PC-3 (cell line): ENCODE measurements around the gene ARHGDIB. TPM values are rescaled to one million over a fixed set of nuclear protein-coding genes. Genes with fewer than 3 reads are reported as not detected.
A peak's percentile ranks its signal among the peaks of the same experiment; 100 is the strongest.

Experiments
- ATAC-seq: fragments of 200-7000 bp; cut with Tn5 transposase; 2 replicates; pipeline ENCODE4 v1.9.1; 2020; ENCODE audit warnings: mild to moderate bottlenecking, moderate library complexity
- BruUV-seq: library from RNA; stranded (reverse); fragments of 400-500 nt; replicated peaks from 2 replicates; lab custom pipeline; 2021; lab: Mats Ljungman, UMichigan
- CTCF ChIA-PET: fragments of 300-600 bp; sonication (Branson Sonifier 250); formaldehyde crosslinking; loops from one replicate; lab custom pipeline; 2022; ENCODE audit warnings: antibody characterized with exemption; lab: Charles Lee
- POLR2A ChIA-PET: fragments of 300-600 bp; sonication (Branson Sonifier 250); formaldehyde crosslinking; loops from one replicate; lab custom pipeline; 2022; ENCODE audit warnings: antibody characterized with exemption; ENCODE audit not compliant: unreplicated experiment; lab: Charles Lee
- DNase-seq: peaks from one replicate; pipeline ENCODE4 v3.0.0-alpha.2; 2015
- H2AFZ ChIP-seq: fragments of 300-600 bp; sonication (generic); 2 replicates; pipeline ENCODE4 v1.6.0; 2016; ENCODE audit warnings: antibody characterized with exemption, low read length
- H3F3A ChIP-seq: fragments of 300-600 bp; sonication (generic); one replicate; pipeline ENCODE4 v1.6.0; 2017; ENCODE audit warnings: antibody characterized with exemption, low read length, control low read depth, mild to moderate bottlenecking; ENCODE audit not compliant: unreplicated experiment
- H3K27ac ChIP-seq: fragments of 300-600 bp; sonication (generic); 2 replicates; pipeline ENCODE4 v1.5.1; 2016; ENCODE audit warnings: mild to moderate bottlenecking, low read length
- H3K27me3 ChIP-seq: fragments of 300-600 bp; sonication (generic); 2 replicates; pipeline ENCODE4 v1.6.1; 2016; ENCODE audit warnings: low read length, mixed read lengths
- H3K36me3 ChIP-seq: fragments of 300-600 bp; sonication (generic); 2 replicates; pipeline ENCODE4 v1.6.1; 2016; ENCODE audit warnings: low read depth, mixed run types, low read length, mixed read lengths
- H3K4me1 ChIP-seq: fragments of 300-600 bp; sonication (generic); 2 replicates; pipeline ENCODE4 v1.5.1; 2016; ENCODE audit warnings: low read length; ENCODE audit not compliant: insufficient read depth
- H3K4me2 ChIP-seq: fragments of 300-600 bp; sonication (generic); 2 replicates; pipeline ENCODE4 v1.6.0; 2016; ENCODE audit warnings: low read length
- H3K4me3 ChIP-seq: fragments of 300-600 bp; sonication (generic); 2 replicates; pipeline ENCODE4 v1.5.1; 2016; ENCODE audit warnings: mild to moderate bottlenecking, low read length, mixed read lengths
- H3K79me2 ChIP-seq: fragments of 300-600 bp; sonication (generic); 2 replicates; pipeline ENCODE4 v1.6.1; 2017; ENCODE audit warnings: low read length, mixed read lengths
- H3K9ac ChIP-seq: fragments of 300-600 bp; sonication (generic); 2 replicates; pipeline ENCODE4 v1.6.0; 2016; ENCODE audit warnings: mild to moderate bottlenecking, low read length
- H3K9me2 ChIP-seq: fragments of 300-600 bp; sonication (generic); replicated peaks from 2 replicates; pipeline ENCODE4 v1.6.1; 2016; ENCODE audit warnings: mixed run types, low read length, mixed read lengths
- H3K9me3 ChIP-seq: fragments of 300-600 bp; sonication (generic); 2 replicates; pipeline ENCODE4 v1.6.1; 2016; ENCODE audit warnings: low read length, mixed read lengths
- H4K20me1 ChIP-seq: fragments of 300-600 bp; sonication (generic); 2 replicates; pipeline ENCODE4 v1.6.1; 2016; ENCODE audit warnings: low read length, mixed read lengths
- EZH2 ChIP-seq: fragments of 300-600 bp; sonication (generic); IDR thresholded peaks from one replicate; pipeline ENCODE4 v1.6.1; 2017; ENCODE audit warnings: antibody characterized with exemption, mild to moderate bottlenecking, low read length; ENCODE audit not compliant: unreplicated experiment
- EZH2phosphoT487 ChIP-seq: fragments of 300-600 bp; sonication (generic); IDR thresholded peaks from 2 replicates; pipeline ENCODE4 v1.6.1; 2018; ENCODE audit warnings: mild to moderate bottlenecking, antibody characterized with exemption, low read length, borderline replicate concordance
- intact Hi-C: fragments of 100-400 bp; cut with micrococcal nuclease; formaldehyde crosslinking; loops from 2 replicates; pipeline ENCODE4 v1.9.0; 2023
- total RNA-seq: library from RNA; depleted of rRNA; stranded (reverse); fragments of >200 nt; gene quantifications from 2 replicates; pipeline ENCODE4 v1.2.3, GENCODE V29; 2014
- TF ChIP-seq, protein P1 (sequence below): fragments of 300-600 bp; sonication (generic); conservative IDR thresholded peaks from 2 replicates; pipeline ENCODE4 v1.5.1; 2017; ENCODE audit warnings: antibody characterized with exemption, low read depth, mild to moderate bottlenecking, low read length

Gene ARHGDIB
- total RNA-seq, 1 experiment from 2014 or later: 10.4 TPM

DNA sequence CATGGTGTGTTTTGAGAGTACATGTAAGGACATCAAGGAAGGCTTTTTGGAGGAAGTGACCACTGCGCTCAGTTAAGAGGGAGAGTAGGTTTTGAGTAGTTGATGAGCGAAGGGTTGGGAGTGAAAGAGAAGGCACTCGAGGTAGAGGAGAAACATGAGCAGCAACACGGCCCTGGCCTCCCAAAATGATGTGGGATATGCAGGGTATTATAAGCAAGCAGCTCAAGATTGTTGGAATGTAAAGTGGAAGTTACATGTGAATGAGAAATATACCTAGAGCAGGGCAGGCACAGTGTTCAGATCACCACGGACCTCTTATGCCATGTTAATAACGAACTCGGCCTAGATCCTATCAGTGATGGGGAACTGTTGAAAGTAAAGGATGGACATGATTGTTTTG, 2.1 kb upstream of the ARHGDIB start:
- Histone ChIP-seq H2AFZ (no peak overlapping the region), H3K9me3 (no peaks in the 10 kb centered on the region), H3F3A (no peaks in the 10 kb centered on the region), H3K4me3 (no peak overlapping the region), H3K9me2 (no peaks in the 10 kb centered on the region), H4K20me1 (no peaks in the 10 kb centered on the region), H3K4me2 (no peak overlapping the region), H3K4me1 (peaks cover 17% of the 10 kb centered on the region), H3K36me3 (no peaks in the 10 kb centered on the region), H3K27me3 (no peaks in the 10 kb centered on the region), H3K9ac (no peak overlapping the region), H3K27ac (no peak overlapping the region), H3K79me2 (no peaks in the 10 kb centered on the region)
- ATAC-seq (no peak), DNase-seq (no peak)
- no TSS peak for BruUV-seq
- TF ChIP-seq, protein P1, sequence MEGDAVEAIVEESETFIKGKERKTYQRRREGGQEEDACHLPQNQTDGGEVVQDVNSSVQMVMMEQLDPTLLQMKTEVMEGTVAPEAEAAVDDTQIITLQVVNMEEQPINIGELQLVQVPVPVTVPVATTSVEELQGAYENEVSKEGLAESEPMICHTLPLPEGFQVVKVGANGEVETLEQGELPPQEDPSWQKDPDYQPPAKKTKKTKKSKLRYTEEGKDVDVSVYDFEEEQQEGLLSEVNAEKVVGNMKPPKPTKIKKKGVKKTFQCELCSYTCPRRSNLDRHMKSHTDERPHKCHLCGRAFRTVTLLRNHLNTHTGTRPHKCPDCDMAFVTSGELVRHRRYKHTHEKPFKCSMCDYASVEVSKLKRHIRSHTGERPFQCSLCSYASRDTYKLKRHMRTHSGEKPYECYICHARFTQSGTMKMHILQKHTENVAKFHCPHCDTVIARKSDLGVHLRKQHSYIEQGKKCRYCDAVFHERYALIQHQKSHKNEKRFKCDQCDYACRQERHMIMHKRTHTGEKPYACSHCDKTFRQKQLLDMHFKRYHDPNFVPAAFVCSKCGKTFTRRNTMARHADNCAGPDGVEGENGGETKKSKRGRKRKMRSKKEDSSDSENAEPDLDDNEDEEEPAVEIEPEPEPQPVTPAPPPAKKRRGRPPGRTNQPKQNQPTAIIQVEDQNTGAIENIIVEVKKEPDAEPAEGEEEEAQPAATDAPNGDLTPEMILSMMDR: no peak
- TF ChIP-seq EZH2phosphoT487 (no peak), EZH2 (no peak)
- CTCF ChIA-PET: no interaction called here
- intact Hi-C loops: no loop called here
- POLR2A ChIA-PET: no interaction called here

DNA sequence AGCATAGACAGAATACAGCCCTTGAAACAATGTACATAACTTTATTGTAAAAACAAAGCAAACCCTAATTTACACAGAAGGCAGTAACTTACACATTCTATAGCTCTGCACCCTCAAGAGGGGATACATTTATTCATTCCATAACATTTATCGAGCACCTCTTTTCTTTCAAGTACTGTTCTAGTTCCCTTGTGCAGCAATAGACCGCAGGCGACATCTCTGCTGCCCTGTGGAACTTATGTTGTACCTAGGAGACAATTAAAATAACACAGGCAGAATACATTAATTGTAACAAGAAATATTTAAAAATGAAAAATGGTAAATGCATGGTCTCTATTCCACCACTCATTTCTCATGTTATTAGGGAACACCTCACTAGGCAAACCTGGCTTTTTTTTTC, 1.4 kb upstream of the ARHGDIB start:
- Histone ChIP-seq H3K9me2 (no peaks in the 10 kb centered on the region), H3F3A (no peaks in the 10 kb centered on the region), H3K9ac (no peak overlapping the region), H3K4me1 (peaks cover 17% of the 10 kb centered on the region), H4K20me1 (no peaks in the 10 kb centered on the region), H3K9me3 (no peaks in the 10 kb centered on the region), H3K79me2 (no peaks in the 10 kb centered on the region), H3K4me2 (no peak overlapping the region), H3K36me3 (no peaks in the 10 kb centered on the region), H3K4me3 (no peak overlapping the region), H3K27ac (no peak overlapping the region), H3K27me3 (no peaks in the 10 kb centered on the region), H2AFZ (no peak overlapping the region)
- ChIA-PET CTCF (no interaction called here), POLR2A (no interaction called here)
- no peak for TF ChIP-seq EZH2
- no peak for TF ChIP-seq EZH2phosphoT487
- TF ChIP-seq, protein P1: no peak
- DNase-seq (no peak), ATAC-seq (no peak)
- intact Hi-C loops: no loop called here
- BruUV-seq: no TSS peak

DNA sequence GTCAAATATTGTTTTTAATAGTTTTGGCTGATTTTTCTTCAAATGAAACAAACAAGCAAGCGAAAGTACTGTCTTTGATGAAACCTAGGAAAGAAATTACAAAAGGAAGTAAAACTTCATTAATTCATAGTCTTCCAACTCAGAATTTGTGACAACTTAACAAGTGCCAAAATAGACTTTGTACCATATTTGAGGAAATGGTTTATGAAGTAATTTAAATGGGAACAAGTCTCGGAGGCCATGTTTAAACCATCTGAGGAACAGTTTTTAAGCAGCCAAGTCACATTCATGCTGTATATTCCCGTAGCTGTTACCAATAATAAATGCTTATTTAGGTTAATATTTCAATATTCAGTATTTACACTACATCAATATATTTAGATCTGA, 745 bp upstream of the ARHGDIB start:
- peak overlapping the region; percentile 64 for H2AFZ ChIP-seq
- intact Hi-C loops: no loop called here
- no peaks in the 10 kb centered on the region for H3K9me3 ChIP-seq
- H3K36me3 ChIP-seq: no peaks in the 10 kb centered on the region
- peak overlapping the region; percentile 87 for H3K27ac ChIP-seq
- no peaks in the 10 kb centered on the region for H3F3A ChIP-seq
- CTCF ChIA-PET: no interaction called here
- no peak overlapping the region for H3K4me3 ChIP-seq
- H3K9me2 ChIP-seq: no peaks in the 10 kb centered on the region
- H3K27me3 ChIP-seq: no peaks in the 10 kb centered on the region
- BruUV-seq: no TSS peak
- TF ChIP-seq EZH2: no peak
- TF ChIP-seq, protein P1: no peak
- no peak for TF ChIP-seq EZH2phosphoT487
- ATAC-seq (no peak), DNase-seq (no peak)
- H3K79me2 ChIP-seq: no peaks in the 10 kb centered on the region
- POLR2A ChIA-PET: no interaction called here
- H4K20me1 ChIP-seq: no peaks in the 10 kb centered on the region
- H3K9ac ChIP-seq: no peak overlapping the region
- H3K4me2 ChIP-seq: peak overlapping the region; percentile 84; the same call in 1 of the 2 replicates
- H3K4me1 ChIP-seq: peaks cover 17% of the 10 kb centered on the region
